Measurements from ENCODE around the gene LINC00305. TPM values are rescaled to one million over a fixed set of nuclear protein-coding genes. Genes with fewer than 3 reads are reported as not detected.

LINC00305 gene
- total and polyA plus RNA-seq, 12 donors, result not detected

- Histone ChIP-seq H3K27ac (no peak overlapping the region), H3K27me3 (peaks cover 0 to 4% (median 0%) of the 10 kb centered on the region in 7 donors), H3K4me1 (no peaks in the 10 kb centered on the region), H3K9me3 (no peaks in the 10 kb centered on the region), H3K4me3 (no peak overlapping the region), H3K36me3 (no peaks in the 10 kb centered on the region)
- no peak for TF ChIP-seq CTCF (IDR thresholded peaks at IDR 0.05)
- intact Hi-C loops (cut with DNase I), result loop anchor here in 1 of 10 donors (10.0 kb wide), 1 partner anchor 313 kb away; no protein-coding TSS in a partner anchor
- no peak for DNase-seq
- ATAC-seq, result no peak
These were observed 57.4 kb downstream of the LINC00305 start for GRCh38 chr18:64091526-64091925.

GRCh38 chr18:64090876-64091275, 58.0 kb downstream of the LINC00305 start:
- peaks cover 0 to 4% (median 0%) of the 10 kb centered on the region in 7 donors for H3K27me3 ChIP-seq
- intact Hi-C loops (cut with DNase I), result loop anchor here in 1 of 10 donors (10.0 kb wide), 1 partner anchor 314 kb away; no protein-coding TSS in a partner anchor
- H3K4me1 ChIP-seq, result no peaks in the 10 kb centered on the region
- no peaks in the 10 kb centered on the region for H3K36me3 ChIP-seq
- no peak for TF ChIP-seq CTCF (IDR thresholded peaks at IDR 0.05)
- H3K4me3 ChIP-seq, result no peak overlapping the region
- H3K9me3 ChIP-seq, result no peaks in the 10 kb centered on the region
- DNase-seq (no peak), ATAC-seq (no peak)
- 86 to 91% methylated on average over 2 of the region's 2 CpGs for WGBS, 2 donors
- no peak overlapping the region for H3K27ac ChIP-seq

- Histone ChIP-seq H3K9me3 (no peaks in the 10 kb centered on the region), H3K4me1 (no peaks in the 10 kb centered on the region), H3K36me3 (no peaks in the 10 kb centered on the region), H3K4me3 (no peak overlapping the region), H3K27me3 (no peaks in the 10 kb centered on the region), H3K27ac (no peak overlapping the region)
- intact Hi-C loops (cut with DNase I), result no loop called here
- no peak for ATAC-seq
- no peak for TF ChIP-seq CTCF (IDR thresholded peaks at IDR 0.05)
- no peak for DNase-seq
- WGBS, 2 donors, result 88 to 94% methylated on average over 1 of the region's 1 CpG
These were observed 65.0 kb downstream of the LINC00305 start for GRCh38 chr18:64083916-64084315.

- Histone ChIP-seq H3K9me3 (no peaks in the 10 kb centered on the region), H3K4me3 (no peak overlapping the region), H3K36me3 (no peaks in the 10 kb centered on the region), H3K4me1 (no peaks in the 10 kb centered on the region), H3K27me3 (no peaks in the 10 kb centered on the region), H3K27ac (no peak overlapping the region)
- TF ChIP-seq CTCF (IDR thresholded peaks at IDR 0.05), result no peak
- DNase-seq (no peak), ATAC-seq (no peak)
- intact Hi-C loops (cut with DNase I), result no loop called here
These were observed 66.4 kb downstream of the LINC00305 start for GRCh38 chr18:64082513-64082912.
